ENCODE data around the gene RTN3.
"Not testable (repeated sequence)": the region's sequence is repeated elsewhere in the genome, so short reads cannot be mapped to it uniquely, and the experiment has no call there.

Gene RTN3

GRCh38 chr11:63682066-63683021 is 1.0 kb downstream of the RTN3 start:
- peak; percentile 61 to 74 for DNase-seq

GRCh38 chr11:63683133-63683991 is 2.1 kb downstream of the RTN3 start:
- DNase-seq, result no peak

- not testable (repeated sequence) for DNase-seq
Measured at GRCh38 chr11:63685158-63685721, 3.9 kb downstream of the RTN3 start.

GRCh38 chr11:63686926-63687325 is 5.6 kb downstream of the RTN3 start:
- DNase-seq, result no peak

GRCh38 chr11:63687845-63688244 is 6.5 kb downstream of the RTN3 start:
- DNase-seq, result no peak

GRCh38 chr11:63694596-63694995 is 13.3 kb downstream of the RTN3 start:
- no peak for DNase-seq

GRCh38 chr11:63698976-63699733 is 17.9 kb downstream of the RTN3 start:
- peak; percentile 40 to 44 for DNase-seq

- peak; percentile 92 for DNase-seq
Measured at GRCh38 chr11:63699896-63700295, 18.6 kb downstream of the RTN3 start.

GRCh38 chr11:63705526-63705925 is 24.2 kb downstream of the RTN3 start:
- no peak for DNase-seq

- DNase-seq, result no peak
Measured at GRCh38 chr11:63708764-63709163, 27.5 kb downstream of the RTN3 start.

GRCh38 chr11:63709336-63709884 is 28.1 kb downstream of the RTN3 start:
- DNase-seq, result no peak

- no peak for DNase-seq
Measured at GRCh38 chr11:63710476-63711217, 29.3 kb downstream of the RTN3 start.

- no peak for DNase-seq
Measured at GRCh38 chr11:63711838-63712237, 30.5 kb downstream of the RTN3 start.

- DNase-seq, result no peak
Measured at GRCh38 chr11:63713766-63714165, 32.5 kb downstream of the RTN3 start.

- DNase-seq, result no peak
Measured at GRCh38 chr11:63716046-63716445, 34.7 kb downstream of the RTN3 start.

- DNase-seq, result no peak
Measured at GRCh38 chr11:63719001-63719400, 37.7 kb downstream of the RTN3 start.

GRCh38 chr11:63719987-63720386 is 38.7 kb downstream of the RTN3 start:
- DNase-seq, result no peak

- no peak for DNase-seq
Measured at GRCh38 chr11:63720611-63721010, 39.3 kb downstream of the RTN3 start.

GRCh38 chr11:63729326-63729725 is 48.0 kb downstream of the RTN3 start:
- DNase-seq, result no peak

- DNase-seq, result no peak
Measured at GRCh38 chr11:63736864-63737263, 55.6 kb downstream of the RTN3 start.

- no peak for DNase-seq
Measured at GRCh38 chr11:63737718-63738117, 56.4 kb downstream of the RTN3 start.
